ENCODE measurements around the gene TMEM184C.

TMEM184C gene

DNA sequence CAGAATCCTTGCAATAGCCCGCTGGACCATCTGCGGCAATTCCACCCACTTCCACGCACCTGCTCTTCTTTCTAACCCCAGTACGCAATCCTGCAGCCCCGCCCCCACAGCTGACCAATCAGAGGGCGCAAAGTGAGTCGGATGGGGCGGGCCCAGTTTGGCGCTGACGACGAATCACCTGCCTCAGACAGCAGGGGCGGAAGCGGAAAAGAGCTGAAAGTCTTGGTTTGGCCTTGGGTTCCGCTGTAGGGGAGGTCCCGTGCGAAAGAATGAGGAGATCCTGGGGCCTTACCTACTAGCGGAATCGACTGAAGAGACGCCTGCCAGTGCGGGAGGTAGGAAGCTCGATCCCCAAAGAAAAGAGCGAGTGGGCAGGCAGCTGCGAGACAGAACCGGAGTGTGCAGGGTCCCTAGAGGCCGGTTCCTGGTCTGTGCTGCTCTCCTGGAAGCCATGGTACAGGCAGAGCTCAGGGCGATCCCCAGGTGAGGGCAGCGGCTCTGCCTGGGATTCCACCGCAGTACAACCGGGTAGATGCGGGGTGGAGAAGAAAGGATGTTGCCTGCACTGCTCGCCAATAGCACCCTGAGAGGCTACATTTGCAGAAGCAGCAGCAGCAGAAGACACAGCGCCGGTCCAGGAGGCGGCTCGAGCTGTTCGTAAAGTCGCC is at the start of gene TMEM184C:
TSS of gene TMEM184C (plus strand) at position 225 of the 668 bp plus-strand sequence. CDS start 560 bp downstream, outside the sequence.
- peak; percentile 78 for DNase-seq (ENCODE audit: low read depth)

DNA sequence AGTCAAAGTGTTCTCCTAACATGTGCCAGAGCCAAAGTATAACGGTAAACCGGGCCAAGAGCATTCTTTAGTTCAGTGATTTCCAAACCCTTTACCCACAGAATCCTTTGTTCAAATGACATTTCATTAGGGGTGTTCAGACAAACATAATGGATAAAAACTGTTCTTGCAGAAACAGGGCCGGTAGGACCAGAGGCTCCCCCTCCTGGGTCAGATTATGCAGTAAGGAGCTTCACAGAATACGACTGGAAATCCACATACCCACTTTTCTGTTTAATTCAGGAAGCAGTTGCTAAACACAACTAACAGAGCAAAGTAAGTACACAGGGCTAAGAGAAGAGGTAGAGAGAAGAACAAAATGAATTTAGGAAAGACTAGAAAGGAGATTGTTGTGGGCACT is 46.6 kb upstream of the TMEM184C start:
- no peak for DNase-seq (ENCODE audit: low read depth)

DNA sequence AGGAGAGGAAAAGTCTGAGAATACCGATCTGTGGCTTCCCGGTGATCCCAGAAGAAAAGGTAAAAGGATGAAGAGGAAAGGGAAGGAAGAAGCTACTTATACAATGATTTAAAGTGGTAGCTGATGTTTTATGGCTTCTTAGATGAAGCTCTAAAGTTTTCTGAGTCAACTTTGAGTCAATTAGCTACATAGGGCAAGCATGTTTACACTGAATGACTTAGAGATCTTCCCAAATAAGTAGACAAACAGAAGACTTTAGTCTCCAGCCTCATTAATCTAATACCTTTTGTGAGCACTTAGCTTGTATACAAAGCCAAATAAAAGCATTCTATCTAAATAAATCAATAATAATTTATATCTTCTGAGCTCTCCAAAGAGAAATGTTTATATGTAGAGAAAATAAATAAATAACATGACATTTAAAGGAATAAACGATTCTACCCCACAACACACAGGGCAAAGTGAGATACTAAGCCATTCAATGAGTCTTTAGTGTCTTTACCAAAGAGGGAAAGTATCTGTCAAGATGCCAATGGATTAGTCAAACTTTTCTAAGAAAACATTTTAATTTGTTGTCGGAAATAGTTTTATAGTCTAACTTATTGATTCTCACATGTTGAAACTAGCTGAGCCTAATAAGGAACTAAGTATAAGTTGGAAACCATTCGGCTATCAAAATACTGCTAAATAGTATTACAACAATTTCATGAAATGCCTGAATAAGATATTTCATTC is 46.0 kb upstream of the TMEM184C start:
- DNase-seq (ENCODE audit: low read depth) = no peak

DNA sequence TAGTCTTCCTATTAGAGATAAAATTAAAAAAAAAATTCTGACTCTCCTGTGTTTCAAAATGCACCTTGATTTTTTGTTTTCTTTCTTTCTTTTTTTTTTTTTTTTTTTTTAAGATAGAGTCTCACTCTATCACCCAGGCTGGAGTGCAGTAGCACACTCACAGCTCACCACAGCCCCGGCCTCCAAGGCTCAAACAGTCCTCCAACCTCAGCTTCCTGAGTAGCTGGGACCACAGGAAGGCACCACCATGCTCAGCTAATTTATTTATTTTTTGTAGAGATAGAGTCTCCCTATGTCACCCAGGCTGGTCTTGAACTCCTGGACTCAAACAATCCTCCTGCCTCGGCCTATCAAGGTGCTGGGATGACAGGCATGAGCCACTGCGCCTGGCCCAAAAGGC is 41.1 kb upstream of the TMEM184C start:
- no peak for DNase-seq (ENCODE audit: low read depth)

DNA sequence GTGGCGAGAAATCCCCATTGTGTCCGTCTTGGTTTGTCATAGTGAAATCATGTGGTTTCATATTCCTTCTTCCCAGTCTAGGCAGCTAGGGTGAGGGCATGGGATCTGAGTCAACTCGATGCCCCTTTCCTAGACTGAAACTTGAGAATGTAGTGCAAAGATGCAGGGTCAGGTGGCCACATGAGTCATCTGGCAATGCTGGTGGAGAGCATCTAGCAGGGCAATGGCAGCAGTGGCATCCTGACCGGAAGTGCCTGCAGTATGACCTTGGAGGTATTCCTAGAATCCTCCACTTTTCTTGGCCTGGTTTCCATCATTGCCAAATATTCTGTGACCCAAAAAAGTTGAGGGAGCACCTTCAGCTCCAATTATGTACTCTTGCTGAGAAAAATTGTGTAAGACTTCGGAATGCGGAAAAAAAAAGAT is 39.1 kb upstream of the TMEM184C start:
- peak; percentile 91 for DNase-seq (ENCODE audit: low read depth)

GRCh38 chr4:147578593-147578992 is 38.6 kb upstream of the TMEM184C start:
- DNase-seq (ENCODE audit: low read depth) = no peak

- DNase-seq (ENCODE audit: low read depth) = no peak
These were observed 36.8 kb upstream of the TMEM184C start for GRCh38 chr4:147580396-147580795.

- no peak for DNase-seq (ENCODE audit: low read depth)
These were observed 35.4 kb upstream of the TMEM184C start for GRCh38 chr4:147581606-147582350.

- no peak for DNase-seq (ENCODE audit: low read depth)
These were observed 34.7 kb upstream of the TMEM184C start for GRCh38 chr4:147582386-147583060.

DNA sequence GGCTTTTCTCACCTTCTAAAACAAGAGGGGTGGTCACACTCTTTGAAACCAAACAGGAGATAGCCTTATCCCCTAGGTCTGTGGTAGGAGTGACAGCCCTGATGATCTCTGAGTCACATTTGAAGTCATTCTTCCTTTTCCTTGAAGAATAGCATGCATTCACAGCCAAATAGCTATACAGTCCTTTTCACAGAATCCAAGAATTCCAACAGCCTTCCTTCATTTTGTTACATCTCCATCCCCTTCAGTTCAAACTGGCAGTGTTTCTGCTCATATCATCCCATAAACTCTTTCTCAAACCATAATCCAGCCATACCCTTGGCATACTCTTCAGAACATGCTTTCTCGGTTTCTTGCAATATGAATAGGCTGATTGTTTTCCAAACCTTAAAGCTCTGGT is 33.3 kb upstream of the TMEM184C start:
- no peak for DNase-seq (ENCODE audit: low read depth)

GRCh38 chr4:147586032-147586431 is 31.2 kb upstream of the TMEM184C start:
- no peak for DNase-seq (ENCODE audit: low read depth)

DNA sequence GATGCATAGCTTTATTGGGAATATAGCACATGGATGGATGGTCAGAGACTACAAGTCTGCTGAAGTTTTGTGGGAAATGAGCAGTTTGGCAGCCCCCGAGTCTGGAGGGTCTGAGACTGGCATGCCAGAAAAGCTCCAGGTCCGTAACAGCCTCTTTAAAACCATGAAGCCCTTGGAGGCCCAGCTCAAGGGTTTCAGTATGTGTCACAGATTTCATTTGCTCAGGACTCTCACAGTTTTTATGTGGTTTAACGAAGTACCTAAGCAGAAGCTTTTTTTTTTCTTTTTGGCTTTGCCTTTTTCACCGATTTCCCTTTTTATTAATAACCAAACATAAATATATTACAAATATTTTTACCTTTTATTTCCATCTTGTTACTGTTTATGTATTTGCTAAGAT is 30.6 kb upstream of the TMEM184C start:
- DNase-seq (ENCODE audit: low read depth) = no peak

DNA sequence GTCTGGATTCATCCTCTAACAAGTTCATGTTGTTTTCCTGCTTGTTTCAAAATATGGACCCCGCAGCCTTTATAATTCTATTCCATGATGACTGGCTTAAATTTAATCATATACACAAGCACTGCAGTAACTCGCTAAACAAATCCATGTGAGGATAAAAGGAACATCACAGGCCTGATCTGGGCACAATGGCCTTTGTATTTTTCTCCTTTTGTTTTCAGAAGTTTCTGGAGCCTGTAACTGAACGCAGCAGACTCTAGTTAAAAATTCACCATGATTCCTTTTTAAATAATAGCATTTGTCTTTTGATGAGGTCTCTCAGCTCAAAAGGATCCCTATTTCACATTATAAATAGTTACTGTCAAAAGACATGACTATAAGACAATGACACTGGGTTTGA is 30.2 kb upstream of the TMEM184C start:
- no peak for DNase-seq (ENCODE audit: low read depth)

DNA sequence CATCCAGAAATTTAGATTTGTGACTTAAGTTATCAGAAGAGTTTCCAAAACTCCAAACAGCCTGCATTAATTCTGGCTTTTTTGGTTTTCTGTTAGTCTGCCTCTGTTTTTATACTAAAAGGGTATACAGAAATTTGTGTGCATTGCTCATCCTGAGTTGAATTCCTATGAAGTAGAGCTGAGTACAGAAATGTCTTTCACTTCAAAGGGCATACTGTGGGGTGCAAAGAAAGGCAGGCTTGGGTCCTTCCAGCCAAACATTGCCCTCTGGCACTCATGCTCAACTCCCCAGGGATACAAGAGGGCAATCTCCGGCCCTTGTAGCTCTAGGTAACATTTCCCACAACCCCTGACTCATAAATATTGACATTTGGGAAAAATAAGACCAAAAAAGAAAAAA is 27.6 kb upstream of the TMEM184C start:
- no peak for DNase-seq (ENCODE audit: low read depth)

DNA sequence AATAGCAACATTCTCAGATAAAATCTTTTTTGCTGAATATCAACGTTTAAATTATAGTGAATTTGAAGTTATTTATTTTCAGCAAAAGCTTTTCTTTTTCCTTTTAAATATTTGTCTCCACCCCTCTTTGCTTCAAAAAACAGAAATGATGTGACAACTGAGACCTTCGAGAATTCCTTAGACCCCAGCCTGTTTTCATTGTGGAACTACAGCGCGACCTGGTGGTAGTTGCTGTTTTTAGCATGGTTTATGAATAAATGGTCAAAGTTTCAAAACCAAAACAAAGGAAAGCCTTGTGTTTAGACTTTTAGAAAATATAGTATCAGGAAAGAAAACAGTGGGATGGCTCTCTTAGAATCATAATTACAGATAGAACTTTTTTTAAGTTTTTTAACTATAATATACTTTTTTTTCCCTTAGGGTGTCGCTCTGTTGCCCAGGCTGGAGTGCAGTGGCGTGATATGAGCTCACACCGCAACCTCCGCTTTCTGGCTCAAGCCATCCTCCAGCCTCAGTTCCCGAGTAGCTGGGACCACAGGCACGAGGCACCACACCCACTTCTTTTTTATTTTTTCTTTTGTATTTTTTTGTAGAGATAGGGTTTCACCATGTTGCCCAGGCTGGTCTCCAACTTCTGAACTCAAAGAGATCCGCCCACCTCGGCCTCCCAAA is 26.8 kb upstream of the TMEM184C start:
- DNase-seq (ENCODE audit: low read depth) = no peak

- no peak for DNase-seq (ENCODE audit: low read depth)
These were observed 26.1 kb upstream of the TMEM184C start for GRCh38 chr4:147591106-147591505.

- no peak for DNase-seq (ENCODE audit: low read depth)
These were observed 23.1 kb upstream of the TMEM184C start for GRCh38 chr4:147594107-147594506.

DNA sequence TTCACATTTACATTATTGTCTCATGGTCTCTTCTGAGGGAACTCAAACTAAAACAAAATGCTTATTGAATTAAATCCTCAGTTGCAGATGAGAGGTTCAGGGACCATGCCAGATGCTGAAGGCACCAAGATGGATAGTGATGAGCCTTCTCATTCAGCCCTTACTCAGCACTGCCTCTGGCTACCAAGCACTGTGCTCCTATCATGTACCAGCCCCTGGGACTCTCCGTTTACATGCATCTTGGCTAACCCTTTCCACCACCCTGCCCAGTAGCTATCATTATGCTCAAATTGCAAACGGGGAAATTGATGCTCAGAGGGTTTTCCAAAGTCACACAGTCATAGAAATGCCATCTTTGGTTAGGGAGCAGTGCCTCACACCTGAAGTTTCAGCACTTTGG is 22.6 kb upstream of the TMEM184C start:
- no peak for DNase-seq (ENCODE audit: low read depth)

- DNase-seq (ENCODE audit: low read depth) = no peak
These were observed 20.8 kb upstream of the TMEM184C start for GRCh38 chr4:147596377-147596776.

- DNase-seq (ENCODE audit: low read depth) = no peak
These were observed 20.2 kb upstream of the TMEM184C start for GRCh38 chr4:147596981-147597380.

GRCh38 chr4:147597561-147597960 is 19.6 kb upstream of the TMEM184C start:
- DNase-seq (ENCODE audit: low read depth) = no peak

GRCh38 chr4:147599206-147599605 is 18.0 kb upstream of the TMEM184C start:
- no peak for DNase-seq (ENCODE audit: low read depth)
